Measurements from ENCODE around the gene TOPBP1.

GRCh38 chr3:133700351-133700750 is 38.6 kb upstream of the TOPBP1 start:
- TF ChIP-seq POLR2A (IDR thresholded peaks at IDR 0.05) (no peak), EP300 (IDR thresholded peaks at IDR 0.05) (no peak)
- TF ChIP-seq, protein P1, sequence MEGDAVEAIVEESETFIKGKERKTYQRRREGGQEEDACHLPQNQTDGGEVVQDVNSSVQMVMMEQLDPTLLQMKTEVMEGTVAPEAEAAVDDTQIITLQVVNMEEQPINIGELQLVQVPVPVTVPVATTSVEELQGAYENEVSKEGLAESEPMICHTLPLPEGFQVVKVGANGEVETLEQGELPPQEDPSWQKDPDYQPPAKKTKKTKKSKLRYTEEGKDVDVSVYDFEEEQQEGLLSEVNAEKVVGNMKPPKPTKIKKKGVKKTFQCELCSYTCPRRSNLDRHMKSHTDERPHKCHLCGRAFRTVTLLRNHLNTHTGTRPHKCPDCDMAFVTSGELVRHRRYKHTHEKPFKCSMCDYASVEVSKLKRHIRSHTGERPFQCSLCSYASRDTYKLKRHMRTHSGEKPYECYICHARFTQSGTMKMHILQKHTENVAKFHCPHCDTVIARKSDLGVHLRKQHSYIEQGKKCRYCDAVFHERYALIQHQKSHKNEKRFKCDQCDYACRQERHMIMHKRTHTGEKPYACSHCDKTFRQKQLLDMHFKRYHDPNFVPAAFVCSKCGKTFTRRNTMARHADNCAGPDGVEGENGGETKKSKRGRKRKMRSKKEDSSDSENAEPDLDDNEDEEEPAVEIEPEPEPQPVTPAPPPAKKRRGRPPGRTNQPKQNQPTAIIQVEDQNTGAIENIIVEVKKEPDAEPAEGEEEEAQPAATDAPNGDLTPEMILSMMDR (IDR thresholded peaks at IDR 0.05) = no peak
